ENCODE data around the gene CDK2AP2.

DNA sequence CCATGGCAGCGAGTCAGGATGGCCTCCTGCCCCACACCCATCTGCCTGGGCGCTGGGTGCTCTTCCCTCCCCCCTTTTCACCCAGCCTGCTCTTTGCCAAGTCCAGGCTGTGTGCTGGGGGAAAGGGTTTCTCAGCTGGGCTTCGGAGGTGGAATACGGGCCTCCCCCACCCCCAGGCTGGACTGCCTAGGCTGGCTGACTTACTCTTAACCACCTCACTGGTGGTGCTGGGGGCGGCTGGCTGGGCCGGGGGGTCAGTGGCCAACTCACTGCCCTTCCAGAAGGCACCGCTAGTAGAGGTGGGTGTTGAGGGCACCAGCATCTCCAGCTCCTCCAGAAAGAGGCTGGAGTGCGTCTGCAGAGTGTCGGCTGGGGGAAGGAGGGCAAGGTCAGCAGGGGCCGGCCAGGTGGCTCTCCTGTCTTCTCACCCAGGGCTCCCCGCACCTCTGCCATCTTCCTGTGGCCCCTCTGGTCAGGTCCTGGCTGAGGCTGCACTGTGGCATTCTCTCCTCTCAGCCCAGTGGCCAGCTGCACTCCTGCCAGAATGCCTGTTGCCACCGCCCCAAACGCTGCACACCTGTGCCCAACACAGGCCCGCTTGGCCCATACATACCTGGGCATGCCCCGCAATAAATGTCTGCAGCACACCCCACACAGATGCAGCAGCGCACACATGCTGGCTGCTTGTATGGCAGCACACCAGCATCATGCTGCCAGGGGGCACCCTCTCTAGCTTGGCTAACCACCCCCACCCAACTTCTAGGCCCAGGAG, 12.5 kb downstream of the CDK2AP2 start:
- no peak for TF ChIP-seq CTCF (IDR thresholded peaks at IDR 0.05)
- TF ChIP-seq POLR2A (IDR thresholded peaks at IDR 0.05) = no peak
- TF ChIP-seq EP300 (IDR thresholded peaks at IDR 0.05) = no peak
- no peak for TF ChIP-seq POLR2AphosphoS5 (IDR thresholded peaks at IDR 0.05)
